ENCODE results near the gene TNPO1. TPM values are rescaled to one million over a fixed set of nuclear protein-coding genes. Genes with fewer than 3 reads are reported as not detected.
A peak's percentile ranks its signal among the peaks of the same experiment; 100 is the strongest.

Gene TNPO1
- total and polyA plus RNA-seq, 9 of the 15 experiments (the other 6 are each of a cell fraction or from before 2014, with no cell fraction given): 20.8 to 176 (median 97.9) TPM

DNA sequence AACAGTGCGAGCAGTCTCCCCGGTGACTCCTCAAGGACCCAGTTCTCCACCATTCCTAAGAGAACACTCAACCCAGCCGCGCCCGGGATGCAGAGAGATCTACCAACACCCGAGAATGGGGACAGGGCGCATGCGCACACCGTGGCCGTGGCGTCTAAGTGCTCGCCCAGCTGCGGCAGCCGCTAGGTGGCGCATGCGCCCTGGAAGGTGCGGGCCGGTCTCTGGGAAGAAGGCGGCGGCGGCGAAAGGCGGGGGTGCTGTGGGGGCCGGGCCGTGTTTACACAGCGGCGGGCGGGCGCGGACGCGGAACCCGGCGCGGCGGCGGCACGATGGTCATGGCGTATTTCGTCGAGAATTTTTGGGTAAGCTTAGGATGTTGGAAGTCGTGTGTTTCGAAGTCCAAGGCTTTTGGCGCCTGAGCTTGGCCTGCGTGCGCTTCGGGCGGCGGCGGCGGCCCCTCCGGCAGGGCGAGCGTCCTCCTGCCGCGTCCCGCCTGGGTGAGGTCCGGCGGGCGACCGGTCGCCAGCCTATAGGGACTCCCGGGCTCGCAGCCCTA lies 139.4 kb downstream of the TNPO1 start, which contains the start of gene FCHO2 (continued):
- no peak for TF ChIP-seq MCM2 (IDR thresholded peaks at IDR 0.05; ENCODE audit: low read depth)
- no peak for TF ChIP-seq STAG1 (CRISPR knock-in tag; IDR thresholded peaks at IDR 0.05; ENCODE audit: borderline replicate concordance)
- no peak for TF ChIP-seq ZNF133 (CRISPR knock-in tag; IDR thresholded peaks at IDR 0.05)
- TF ChIP-seq CREB1 (IDR thresholded peaks at IDR 0.05): peak; percentile 39; the same call in 1 of the 2 replicates
- peak; percentile 61; the same call in 1 of the 2 replicates for TF ChIP-seq CREB1 (CRISPR knock-in tag; IDR thresholded peaks at IDR 0.05)
- TF ChIP-seq, protein P1, sequence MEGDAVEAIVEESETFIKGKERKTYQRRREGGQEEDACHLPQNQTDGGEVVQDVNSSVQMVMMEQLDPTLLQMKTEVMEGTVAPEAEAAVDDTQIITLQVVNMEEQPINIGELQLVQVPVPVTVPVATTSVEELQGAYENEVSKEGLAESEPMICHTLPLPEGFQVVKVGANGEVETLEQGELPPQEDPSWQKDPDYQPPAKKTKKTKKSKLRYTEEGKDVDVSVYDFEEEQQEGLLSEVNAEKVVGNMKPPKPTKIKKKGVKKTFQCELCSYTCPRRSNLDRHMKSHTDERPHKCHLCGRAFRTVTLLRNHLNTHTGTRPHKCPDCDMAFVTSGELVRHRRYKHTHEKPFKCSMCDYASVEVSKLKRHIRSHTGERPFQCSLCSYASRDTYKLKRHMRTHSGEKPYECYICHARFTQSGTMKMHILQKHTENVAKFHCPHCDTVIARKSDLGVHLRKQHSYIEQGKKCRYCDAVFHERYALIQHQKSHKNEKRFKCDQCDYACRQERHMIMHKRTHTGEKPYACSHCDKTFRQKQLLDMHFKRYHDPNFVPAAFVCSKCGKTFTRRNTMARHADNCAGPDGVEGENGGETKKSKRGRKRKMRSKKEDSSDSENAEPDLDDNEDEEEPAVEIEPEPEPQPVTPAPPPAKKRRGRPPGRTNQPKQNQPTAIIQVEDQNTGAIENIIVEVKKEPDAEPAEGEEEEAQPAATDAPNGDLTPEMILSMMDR (IDR thresholded peaks at IDR 0.05 in 2 of 3, conservative IDR thresholded peaks at IDR 0.05 in 1 of 3; ENCODE audit: insufficient read depth in 2 of 3, low read depth in 1 of 3, low read length in 3 of 3): peak; percentile 83 to 88 (median 87)
- TF ChIP-seq KAT7 (CRISPR knock-in tag; IDR thresholded peaks at IDR 0.05; ENCODE audit: borderline replicate concordance): 0 out of 2 replicates have a peak, but pooled peaks have one; percentile 92
- TF ChIP-seq, protein P2, sequence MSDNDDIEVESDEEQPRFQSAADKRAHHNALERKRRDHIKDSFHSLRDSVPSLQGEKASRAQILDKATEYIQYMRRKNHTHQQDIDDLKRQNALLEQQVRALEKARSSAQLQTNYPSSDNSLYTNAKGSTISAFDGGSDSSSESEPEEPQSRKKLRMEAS (CRISPR knock-in tag; IDR thresholded peaks at IDR 0.05): peak; percentile 40; the same call in 1 of the 2 replicates
- 0 out of 2 replicates have a peak, but pooled peaks have one; percentile 39 for TF ChIP-seq JUND (IDR thresholded peaks at IDR 0.05; ENCODE audit: borderline replicate concordance, low read depth, low read length)
- TF ChIP-seq JUND (tag; IDR thresholded peaks at IDR 0.05; ENCODE audit: borderline replicate concordance, low read depth, low read length): no peak
- 0 out of 2 replicates have a peak, but pooled peaks have one; percentile 20 for TF ChIP-seq ZNF12 (CRISPR knock-in tag; IDR thresholded peaks at IDR 0.05)
- TF ChIP-seq POLR2H (tag; IDR thresholded peaks at IDR 0.05; ENCODE audit: low read depth): peak; percentile 73
- peak; percentile 40; the same call in 1 of the 2 replicates for TF ChIP-seq CBX1 (IDR thresholded peaks at IDR 0.05; ENCODE audit: low read depth)
- TF ChIP-seq SAFB (IDR thresholded peaks at IDR 0.05; ENCODE audit: borderline replicate concordance, low read depth, low read length): 0 out of 2 replicates have a peak, but pooled peaks have one; percentile 23
- TF ChIP-seq ATF7 (IDR thresholded peaks at IDR 0.05): peak; percentile 57; the same call in 1 of the 2 replicates
- no peak for TF ChIP-seq NR4A1 (CRISPR knock-in tag; IDR thresholded peaks at IDR 0.05)
- TF ChIP-seq NR4A1 (tag; IDR thresholded peaks at IDR 0.05): no peak
- peak; percentile 32; the same call in 1 of the 2 replicates for TF ChIP-seq XRCC5 (IDR thresholded peaks at IDR 0.05; ENCODE audit: low read depth, low read length)
- TF ChIP-seq, protein P3, sequence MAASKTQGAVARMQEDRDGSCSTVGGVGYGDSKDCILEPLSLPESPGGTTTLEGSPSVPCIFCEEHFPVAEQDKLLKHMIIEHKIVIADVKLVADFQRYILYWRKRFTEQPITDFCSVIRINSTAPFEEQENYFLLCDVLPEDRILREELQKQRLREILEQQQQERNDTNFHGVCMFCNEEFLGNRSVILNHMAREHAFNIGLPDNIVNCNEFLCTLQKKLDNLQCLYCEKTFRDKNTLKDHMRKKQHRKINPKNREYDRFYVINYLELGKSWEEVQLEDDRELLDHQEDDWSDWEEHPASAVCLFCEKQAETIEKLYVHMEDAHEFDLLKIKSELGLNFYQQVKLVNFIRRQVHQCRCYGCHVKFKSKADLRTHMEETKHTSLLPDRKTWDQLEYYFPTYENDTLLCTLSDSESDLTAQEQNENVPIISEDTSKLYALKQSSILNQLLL (CRISPR knock-in tag; IDR thresholded peaks at IDR 0.05; ENCODE audit: borderline replicate concordance): no peak
- peak; percentile 65 for TF ChIP-seq ELF2 (CRISPR knock-in tag; IDR thresholded peaks at IDR 0.05)
- TF ChIP-seq, protein P4, sequence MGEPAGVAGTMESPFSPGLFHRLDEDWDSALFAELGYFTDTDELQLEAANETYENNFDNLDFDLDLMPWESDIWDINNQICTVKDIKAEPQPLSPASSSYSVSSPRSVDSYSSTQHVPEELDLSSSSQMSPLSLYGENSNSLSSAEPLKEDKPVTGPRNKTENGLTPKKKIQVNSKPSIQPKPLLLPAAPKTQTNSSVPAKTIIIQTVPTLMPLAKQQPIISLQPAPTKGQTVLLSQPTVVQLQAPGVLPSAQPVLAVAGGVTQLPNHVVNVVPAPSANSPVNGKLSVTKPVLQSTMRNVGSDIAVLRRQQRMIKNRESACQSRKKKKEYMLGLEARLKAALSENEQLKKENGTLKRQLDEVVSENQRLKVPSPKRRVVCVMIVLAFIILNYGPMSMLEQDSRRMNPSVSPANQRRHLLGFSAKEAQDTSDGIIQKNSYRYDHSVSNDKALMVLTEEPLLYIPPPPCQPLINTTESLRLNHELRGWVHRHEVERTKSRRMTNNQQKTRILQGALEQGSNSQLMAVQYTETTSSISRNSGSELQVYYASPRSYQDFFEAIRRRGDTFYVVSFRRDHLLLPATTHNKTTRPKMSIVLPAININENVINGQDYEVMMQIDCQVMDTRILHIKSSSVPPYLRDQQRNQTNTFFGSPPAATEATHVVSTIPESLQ (CRISPR knock-in tag; IDR thresholded peaks at IDR 0.05): no peak; the same call in 1 of the 2 replicates
- peak; percentile 41; the same call in 1 of the 2 replicates for TF ChIP-seq FOXJ2 (tag; IDR thresholded peaks at IDR 0.05)
- 0 out of 2 replicates have a peak, but pooled peaks have one; percentile 30 for TF ChIP-seq E2F3 (CRISPR knock-in tag; IDR thresholded peaks at IDR 0.05)
- 0 out of 2 replicates have a peak, but pooled peaks have one; percentile 43 for TF ChIP-seq ZKSCAN1 (IDR thresholded peaks at IDR 0.05; ENCODE audit: low read depth, low read length)
- TF ChIP-seq CHD2 (IDR thresholded peaks at IDR 0.05; ENCODE audit: low read depth, low read length): no peak
